Measurements from ENCODE around the gene ARSJ. TPM values are rescaled to one million over a fixed set of nuclear protein-coding genes. Genes with fewer than 3 reads are reported as not detected.
A peak's percentile ranks its signal among the peaks of the same experiment; 100 is the strongest.

Gene ARSJ
- total RNA-seq, 4 donors from 2014 or later, result 7.0 to 37.9 (median 9.8) TPM

DNA sequence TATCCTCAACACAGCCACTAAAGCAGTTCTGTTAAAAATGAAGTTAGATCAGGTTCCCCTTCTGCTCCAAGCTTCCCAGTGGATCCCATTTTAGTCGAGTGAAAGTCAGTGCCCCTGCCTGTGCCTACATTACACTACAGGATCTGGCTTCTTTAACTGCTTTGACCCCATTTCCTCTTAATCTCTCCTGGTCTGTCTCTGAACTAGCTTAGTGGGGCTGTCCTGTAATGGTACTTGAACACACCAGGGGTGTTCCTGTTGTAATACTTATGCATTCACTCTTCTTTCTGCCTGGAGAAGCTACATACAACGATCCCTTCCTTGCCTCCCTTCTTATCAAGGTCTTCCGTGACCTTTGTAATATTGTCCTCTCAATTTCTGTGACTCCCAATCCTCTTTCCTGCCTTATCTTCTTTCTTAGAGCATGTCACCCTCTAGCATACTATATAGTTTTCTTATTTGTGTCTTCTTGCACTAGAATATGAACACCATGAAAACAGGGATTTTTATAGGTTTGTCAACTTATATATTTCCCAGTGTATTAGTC lies 16.7 kb downstream of the ARSJ start:
- no peaks in the 10 kb centered on the region for H3K9me3 ChIP-seq
- TF ChIP-seq POLR2A (IDR thresholded peaks at IDR 0.05), result no peak
- no peak for TF ChIP-seq CTCF (IDR thresholded peaks at IDR 0.05)
- H3K27ac ChIP-seq, result no peak overlapping the region
- H3K4me3 ChIP-seq, result no peak overlapping the region
- no peaks in the 10 kb centered on the region for H3K27me3 ChIP-seq
- H3K4me1 ChIP-seq, result peaks cover 0 to 2% of the 10 kb centered on the region in 2 donors
- intact Hi-C loops (cut with DNase I; ENCODE audit: low total_unique reads), result no loop called here
- no peak for DNase-seq
- H3K36me3 ChIP-seq, result no peaks in the 10 kb centered on the region

DNA sequence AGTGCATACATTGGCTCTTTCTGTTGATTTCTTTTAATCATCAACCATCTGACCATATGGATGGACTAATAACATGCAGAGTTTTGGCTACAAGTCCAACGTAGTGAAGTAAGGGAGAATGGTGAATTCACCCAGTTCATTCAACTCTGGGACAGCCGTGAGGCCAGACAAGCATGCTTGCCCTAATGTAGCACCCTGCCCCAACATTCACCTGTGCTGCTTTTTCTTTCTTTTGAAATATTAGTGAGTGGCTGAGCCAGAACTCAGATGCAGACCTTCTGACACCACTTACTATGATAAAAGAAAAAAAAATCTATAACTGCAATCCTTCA lies 17.5 kb downstream of the ARSJ start:
- Histone ChIP-seq H3K4me3 (no peak overlapping the region), H3K27ac (no peak overlapping the region), H3K9me3 (no peaks in the 10 kb centered on the region), H3K4me1 (peaks cover 0 to 3% of the 10 kb centered on the region in 2 donors), H3K27me3 (no peaks in the 10 kb centered on the region), H3K36me3 (no peaks in the 10 kb centered on the region)
- intact Hi-C loops (cut with DNase I; ENCODE audit: low total_unique reads), result no loop called here
- no peak for DNase-seq
- TF ChIP-seq POLR2A (IDR thresholded peaks at IDR 0.05) (no peak), CTCF (IDR thresholded peaks at IDR 0.05) (no peak)

DNA sequence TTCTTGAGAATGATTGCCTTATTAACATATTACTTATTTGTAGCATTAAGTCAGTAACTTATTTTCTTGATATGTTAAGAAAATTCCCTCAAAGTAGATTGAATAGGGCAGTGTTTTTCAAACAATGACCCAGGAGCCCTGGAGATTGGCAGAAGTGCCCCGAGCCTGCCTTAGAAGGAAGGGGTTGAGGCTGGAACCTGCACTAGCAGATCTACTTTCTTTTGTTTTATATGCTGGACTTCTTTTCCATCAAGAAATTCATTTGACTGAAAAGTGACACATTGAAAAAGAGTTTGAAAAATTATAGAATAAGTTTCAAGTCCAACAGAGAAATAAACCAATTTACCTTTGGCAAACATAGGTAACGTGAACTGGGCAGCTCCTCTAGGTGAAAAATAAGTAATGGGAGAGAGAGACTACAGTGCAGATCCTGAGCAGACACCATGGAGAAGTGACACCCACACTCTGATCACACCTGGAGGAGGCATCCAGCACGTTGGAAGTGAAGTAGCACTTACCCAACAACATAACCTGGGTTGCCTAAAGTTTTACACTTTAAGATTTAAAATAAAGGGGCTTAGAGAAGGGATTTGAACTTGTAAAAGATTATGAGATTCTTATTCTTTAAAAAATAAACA lies 18.6 kb downstream of the ARSJ start:
- no peak for DNase-seq
- no peak overlapping the region for H3K4me3 ChIP-seq
- H3K27ac ChIP-seq, result peak overlapping the region in 1 of 2 donors; percentile 7
- H3K4me1 ChIP-seq, result peaks cover 0 to 3% of the 10 kb centered on the region in 2 donors
- H3K36me3 ChIP-seq, result no peaks in the 10 kb centered on the region
- H3K9me3 ChIP-seq, result no peaks in the 10 kb centered on the region
- no peaks in the 10 kb centered on the region for H3K27me3 ChIP-seq
- intact Hi-C loops (cut with DNase I; ENCODE audit: low total_unique reads), result no loop called here
- TF ChIP-seq POLR2A (IDR thresholded peaks at IDR 0.05) (no peak), CTCF (IDR thresholded peaks at IDR 0.05) (no peak)

GRCh38 chr4:113959539-113959937 lies 19.9 kb downstream of the ARSJ start:
- intact Hi-C loops (cut with DNase I; ENCODE audit: low total_unique reads), result no loop called here
- TF ChIP-seq CTCF (IDR thresholded peaks at IDR 0.05) (no peak), POLR2A (IDR thresholded peaks at IDR 0.05) (no peak)
- no peak for DNase-seq
- peaks cover 0 to 3% of the 10 kb centered on the region in 2 donors for H3K4me1 ChIP-seq
- H3K27me3 ChIP-seq, result no peaks in the 10 kb centered on the region
- no peaks in the 10 kb centered on the region for H3K36me3 ChIP-seq
- H3K9me3 ChIP-seq, result no peaks in the 10 kb centered on the region
- no peak overlapping the region for H3K4me3 ChIP-seq
- peak overlapping the region; percentile 20 to 66 for H3K27ac ChIP-seq

GRCh38 chr4:113958766-113959538 lies 20.5 kb downstream of the ARSJ start:
- Histone ChIP-seq H3K36me3 (no peaks in the 10 kb centered on the region), H3K27ac (peak overlapping the region; percentile 20 to 66), H3K27me3 (no peaks in the 10 kb centered on the region), H3K9me3 (no peaks in the 10 kb centered on the region), H3K4me3 (peak overlapping the region in 1 of 2 donors; percentile 10), H3K4me1 (peaks cover 0 to 3% of the 10 kb centered on the region in 2 donors)
- no peak for DNase-seq
- TF ChIP-seq CTCF (IDR thresholded peaks at IDR 0.05), result no peak
- intact Hi-C loops (cut with DNase I; ENCODE audit: low total_unique reads), result no loop called here

Measured in uterus (tissue), 4 donors.